HT1080 (cell line): ENCODE results near the gene IRF5. TPM values are rescaled to one million over a fixed set of nuclear protein-coding genes. Genes with fewer than 3 reads are reported as not detected.

Experiments used
- DNase-seq: peaks from one replicate; pipeline ENCODE4 v3.0.0-alpha.2; 2015; ENCODE audit warnings: low read depth
- total RNA-seq: library from RNA; depleted of rRNA; stranded (reverse); fragments of >200 nt; shearing (Covaris generic); gene quantifications from 2 replicates; pipeline ENCODE4 v1.2.3, GENCODE V29; 2014

IRF5 gene
- total RNA-seq, 1 experiment from 2014 or later: 2.3 TPM

- DNase-seq: no peak
Observed at GRCh38 chr7:128919881-128920799, 17.6 kb upstream of the IRF5 start.

GRCh38 chr7:128920913-128921582 lies 16.7 kb upstream of the IRF5 start:
- no peak for DNase-seq

- no peak for DNase-seq
Observed at GRCh38 chr7:128921866-128922440, 15.8 kb upstream of the IRF5 start.

- DNase-seq: no peak
Observed at GRCh38 chr7:128922496-128923410, 15.0 kb upstream of the IRF5 start.

- no peak for DNase-seq
Observed at GRCh38 chr7:128923411-128923800, 14.3 kb upstream of the IRF5 start.

GRCh38 chr7:128924707-128925588 lies 12.8 kb upstream of the IRF5 start:
- DNase-seq: no peak

GRCh38 chr7:128928159-128928813 lies 9.4 kb upstream of the IRF5 start:
- DNase-seq: no peak

- no peak for DNase-seq
Observed at GRCh38 chr7:128928882-128929788, 8.6 kb upstream of the IRF5 start.

- no peak for DNase-seq
Observed at GRCh38 chr7:128931190-128931798, 6.4 kb upstream of the IRF5 start.

GRCh38 chr7:128931965-128932861 lies 5.5 kb upstream of the IRF5 start:
- DNase-seq: no peak

- DNase-seq: no peak
Observed at GRCh38 chr7:128932862-128933179, 4.9 kb upstream of the IRF5 start.

- DNase-seq: no peak
Observed at GRCh38 chr7:128933180-128933891, 4.4 kb upstream of the IRF5 start.

GRCh38 chr7:128934361-128935341 lies 3.1 kb upstream of the IRF5 start:
- no peak for DNase-seq

- DNase-seq: no peak
Observed at GRCh38 chr7:128935342-128935730, 2.4 kb upstream of the IRF5 start.

- DNase-seq: no peak
Observed at GRCh38 chr7:128936798-128937197, 929 bp upstream of the IRF5 start.
